ENCODE data around the gene FILIP1L. TPM values are rescaled to one million over a fixed set of nuclear protein-coding genes. Genes with fewer than 3 reads are reported as not detected.

FILIP1L gene
- polyA plus RNA-seq, 1 of the 3 experiments (the other 2 are of a cell fraction): 26.8 TPM

DNA sequence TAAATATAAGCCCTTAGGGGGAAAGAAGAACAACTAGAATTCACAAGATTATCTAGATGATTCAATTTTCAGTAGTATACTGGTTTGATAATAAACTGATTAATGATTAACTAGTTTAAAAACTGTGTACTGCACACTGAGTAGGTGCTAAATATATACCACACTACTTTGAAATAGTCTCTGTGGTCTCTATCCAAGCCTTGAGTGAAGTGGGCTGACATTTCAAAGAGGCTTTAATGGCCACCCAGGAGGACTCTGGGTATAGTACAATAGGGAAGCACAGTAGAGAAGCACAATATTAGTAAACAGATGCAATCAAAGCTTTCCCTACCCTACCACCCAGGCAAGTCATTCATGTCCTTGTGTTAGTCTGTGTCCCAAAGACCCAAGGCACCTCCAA, 46.7 kb downstream of the FILIP1L start (continued):
- TF ChIP-seq, protein P1, sequence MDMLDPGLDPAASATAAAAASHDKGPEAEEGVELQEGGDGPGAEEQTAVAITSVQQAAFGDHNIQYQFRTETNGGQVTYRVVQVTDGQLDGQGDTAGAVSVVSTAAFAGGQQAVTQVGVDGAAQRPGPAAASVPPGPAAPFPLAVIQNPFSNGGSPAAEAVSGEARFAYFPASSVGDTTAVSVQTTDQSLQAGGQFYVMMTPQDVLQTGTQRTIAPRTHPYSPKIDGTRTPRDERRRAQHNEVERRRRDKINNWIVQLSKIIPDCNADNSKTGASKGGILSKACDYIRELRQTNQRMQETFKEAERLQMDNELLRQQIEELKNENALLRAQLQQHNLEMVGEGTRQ (IDR thresholded peaks at IDR 0.05; ENCODE audit: borderline replicate concordance, low read depth, low read length): no peak

DNA sequence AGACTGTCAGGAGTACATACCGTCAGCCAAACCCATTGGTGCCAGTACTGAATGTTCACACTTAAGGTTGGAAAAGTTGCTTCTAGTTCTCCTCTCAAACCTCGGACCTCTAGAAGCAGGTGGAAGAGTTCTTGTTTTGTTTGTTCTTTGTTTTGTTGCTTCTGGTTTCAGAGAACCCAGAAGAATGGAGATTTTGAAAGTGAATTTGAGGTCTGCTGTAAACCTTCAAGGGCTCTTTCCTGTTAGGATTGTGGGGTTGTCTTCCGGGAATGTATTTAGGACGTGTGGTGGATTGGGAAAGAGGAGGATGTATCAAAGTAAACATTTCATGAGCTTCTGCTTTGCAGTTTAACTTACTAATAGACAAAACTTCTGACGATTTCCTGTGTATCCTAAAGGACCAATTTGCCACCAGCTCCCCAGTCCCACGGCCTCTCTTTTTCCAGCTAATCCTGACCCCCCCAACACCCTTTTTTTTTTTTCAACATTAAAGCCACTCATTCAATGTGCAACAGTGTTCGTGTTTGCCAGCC, 50.3 kb downstream of the FILIP1L start:
- Histone ChIP-seq H3K36me3 (replicated peaks in 1 of 2; ENCODE audit: control insufficient read depth in 1 of 2, insufficient read depth in 2 of 2, low read length in 1 of 2) (no peaks in the 10 kb centered on the region), H2AFZ (ENCODE audit: low read depth) (no peak overlapping the region), H3K4me2 (no peak overlapping the region), H3K9ac (no peak overlapping the region), H4K20me1 (ENCODE audit: insufficient read depth) (no peaks in the 10 kb centered on the region), H3K79me2 (ENCODE audit: insufficient read depth) (no peaks in the 10 kb centered on the region), H3K9me2 (no peaks in the 10 kb centered on the region), H3K9me3 (no peaks in the 10 kb centered on the region), H3K4me1 (ENCODE audit: control insufficient read depth in 1 of 2, insufficient read depth in 2 of 2, low read depth in 1 of 2, low read length in 1 of 2) (no peaks in the 10 kb centered on the region), H3K27me3 (ENCODE audit: insufficient read depth) (no peaks in the 10 kb centered on the region), H3K4me3 (ENCODE audit: low read depth in 2 of 2, low read length in 1 of 2) (no peak overlapping the region), H3F3A (replicated peaks; ENCODE audit: insufficient read depth) (no peaks in the 10 kb centered on the region), H3K27ac (ENCODE audit: low read depth in 2 of 2, low read length in 1 of 2) (no peak overlapping the region)
- POLR2A ChIA-PET: no interaction called here
- DNase-seq: no peak
- TF ChIP-seq RFX5 (IDR thresholded peaks at IDR 0.05; ENCODE audit: low read length): no peak
- no peak for TF ChIP-seq RXRA (IDR thresholded peaks at IDR 0.05; ENCODE audit: borderline replicate concordance, low read depth)
- TF ChIP-seq TAF1 (IDR thresholded peaks at IDR 0.05; ENCODE audit: borderline replicate concordance, low read depth, low read length): no peak
- TF ChIP-seq, protein P2, sequence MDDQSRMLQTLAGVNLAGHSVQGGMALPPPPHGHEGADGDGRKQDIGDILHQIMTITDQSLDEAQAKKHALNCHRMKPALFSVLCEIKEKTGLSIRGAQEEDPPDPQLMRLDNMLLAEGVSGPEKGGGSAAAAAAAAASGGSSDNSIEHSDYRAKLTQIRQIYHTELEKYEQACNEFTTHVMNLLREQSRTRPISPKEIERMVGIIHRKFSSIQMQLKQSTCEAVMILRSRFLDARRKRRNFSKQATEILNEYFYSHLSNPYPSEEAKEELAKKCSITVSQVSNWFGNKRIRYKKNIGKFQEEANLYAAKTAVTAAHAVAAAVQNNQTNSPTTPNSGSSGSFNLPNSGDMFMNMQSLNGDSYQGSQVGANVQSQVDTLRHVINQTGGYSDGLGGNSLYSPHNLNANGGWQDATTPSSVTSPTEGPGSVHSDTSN (IDR thresholded peaks at IDR 0.05): no peak
- TF ChIP-seq, protein P3, sequence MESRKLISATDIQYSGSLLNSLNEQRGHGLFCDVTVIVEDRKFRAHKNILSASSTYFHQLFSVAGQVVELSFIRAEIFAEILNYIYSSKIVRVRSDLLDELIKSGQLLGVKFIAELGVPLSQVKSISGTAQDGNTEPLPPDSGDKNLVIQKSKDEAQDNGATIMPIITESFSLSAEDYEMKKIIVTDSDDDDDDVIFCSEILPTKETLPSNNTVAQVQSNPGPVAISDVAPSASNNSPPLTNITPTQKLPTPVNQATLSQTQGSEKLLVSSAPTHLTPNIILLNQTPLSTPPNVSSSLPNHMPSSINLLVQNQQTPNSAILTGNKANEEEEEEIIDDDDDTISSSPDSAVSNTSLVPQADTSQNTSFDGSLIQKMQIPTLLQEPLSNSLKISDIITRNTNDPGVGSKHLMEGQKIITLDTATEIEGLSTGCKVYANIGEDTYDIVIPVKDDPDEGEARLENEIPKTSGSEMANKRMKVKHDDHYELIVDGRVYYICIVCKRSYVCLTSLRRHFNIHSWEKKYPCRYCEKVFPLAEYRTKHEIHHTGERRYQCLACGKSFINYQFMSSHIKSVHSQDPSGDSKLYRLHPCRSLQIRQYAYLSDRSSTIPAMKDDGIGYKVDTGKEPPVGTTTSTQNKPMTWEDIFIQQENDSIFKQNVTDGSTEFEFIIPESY (IDR thresholded peaks at IDR 0.05; ENCODE audit: borderline replicate concordance, low read depth): no peak
- TF ChIP-seq MEF2A (IDR thresholded peaks at IDR 0.05; ENCODE audit: borderline replicate concordance, low read depth): no peak
- WGBS (ENCODE audit: low lambda C conversion rate): 90% methylated on average over 7 of the region's 7 CpGs
- CTCF ChIA-PET: interaction anchor here (0.6 to 5.6 kb wide), 4 partner anchors 98 to 232 kb away, joined by 3 to 31 read pairs (median 4); no protein-coding TSS in a partner anchor

DNA sequence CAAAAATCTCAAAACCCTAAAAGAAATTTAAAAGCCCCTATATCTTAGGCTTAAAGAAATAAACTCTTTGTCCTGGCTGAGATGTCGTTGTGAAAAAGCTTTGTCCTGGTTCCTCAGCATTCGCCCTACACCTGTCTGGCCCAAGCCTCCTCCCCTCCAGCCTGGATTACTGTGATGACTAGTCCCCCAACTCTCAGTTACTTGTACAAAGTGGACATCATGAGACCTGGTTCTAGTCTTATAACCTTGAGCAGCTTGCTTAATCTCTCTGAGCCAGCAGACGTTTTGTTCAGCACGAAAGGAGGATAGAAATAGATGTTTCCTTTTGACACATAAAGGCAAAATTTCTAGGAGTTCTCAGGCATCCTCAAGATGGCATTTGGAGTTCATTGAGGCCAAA, 51.6 kb downstream of the FILIP1L start:
- Histone ChIP-seq H3F3A (replicated peaks; ENCODE audit: insufficient read depth) (no peaks in the 10 kb centered on the region), H3K9ac (no peak overlapping the region), H3K4me1 (ENCODE audit: control insufficient read depth in 1 of 2, insufficient read depth in 2 of 2, low read depth in 1 of 2, low read length in 1 of 2) (peaks cover 0 to 3% of the 10 kb centered on the region in 2 experiments; a peak in 1 of 4 replicates), H4K20me1 (ENCODE audit: insufficient read depth) (no peaks in the 10 kb centered on the region), H3K9me2 (no peaks in the 10 kb centered on the region), H3K27ac (ENCODE audit: low read depth in 2 of 2, low read length in 1 of 2) (no peak overlapping the region), H3K4me2 (no peak overlapping the region), H3K79me2 (ENCODE audit: insufficient read depth) (no peaks in the 10 kb centered on the region), H2AFZ (ENCODE audit: low read depth) (no peak overlapping the region), H3K4me3 (ENCODE audit: low read depth in 2 of 2, low read length in 1 of 2) (no peak overlapping the region), H3K36me3 (replicated peaks in 1 of 2; ENCODE audit: control insufficient read depth in 1 of 2, insufficient read depth in 2 of 2, low read length in 1 of 2) (no peaks in the 10 kb centered on the region), H3K9me3 (no peaks in the 10 kb centered on the region), H3K27me3 (ENCODE audit: insufficient read depth) (no peaks in the 10 kb centered on the region)
- CTCF ChIA-PET: interaction anchor here (0.6 to 5.6 kb wide), 5 partner anchors 13 to 231 kb away, joined by 3 to 31 read pairs (median 3); no protein-coding TSS in a partner anchor
- TF ChIP-seq EZH2phosphoT487 (IDR thresholded peaks at IDR 0.05; ENCODE audit: borderline replicate concordance, low read depth) (no peak), FOXJ3 (CRISPR knock-in tag; IDR thresholded peaks at IDR 0.05) (no peak), TCF12 (IDR thresholded peaks at IDR 0.05) (no peak), NRF1 (IDR thresholded peaks at IDR 0.05; ENCODE audit: low read depth, low read length) (no peak), RFX5 (IDR thresholded peaks at IDR 0.05; ENCODE audit: low read length) (no peak), MXI1 (IDR thresholded peaks at IDR 0.05; ENCODE audit: low read depth, low read length) (no peak), RXRA (IDR thresholded peaks at IDR 0.05; ENCODE audit: borderline replicate concordance, low read depth) (no peak), RAD21 (IDR thresholded peaks at IDR 0.05; ENCODE audit: low read length) (no peak), NFIC (IDR thresholded peaks at IDR 0.05; ENCODE audit: borderline replicate concordance) (no peak), ELF1 (IDR thresholded peaks at IDR 0.05) (no peak), MEF2A (IDR thresholded peaks at IDR 0.05; ENCODE audit: borderline replicate concordance, low read depth) (no peak), JUND (IDR thresholded peaks at IDR 0.05) (no peak)
- TF ChIP-seq, protein P3 (IDR thresholded peaks at IDR 0.05; ENCODE audit: borderline replicate concordance, low read depth): no peak
- WGBS (ENCODE audit: low lambda C conversion rate): 98% methylated on average over 4 of the region's 4 CpGs
- POLR2A ChIA-PET: no interaction called here
- DNase-seq: no peak

All from SK-N-SH (cell line).